Activated B cell treated with CpG ODN at 0.5 μM for 24 hours (primary cell): ENCODE results near the gene VSNL1. TPM values are rescaled to one million over a fixed set of nuclear protein-coding genes. Genes with fewer than 3 reads are reported as not detected.

Experiments
- ATAC-seq: fragments of 200-7000 bp; cut with Tn5 transposase; one replicate; pipeline ENCODE4 v1.10.0; 2021; ENCODE audit warnings: low read depth, mild to moderate bottlenecking, moderate library complexity
- CTCF ChIA-PET: fragments of 350-600 bp; sonication (Branson Sonifier 250); formaldehyde crosslinking; loops from one replicate; lab custom pipeline; 2021; ENCODE audit warnings: antibody characterized with exemption; lab: Charles Lee
- POLR2A ChIA-PET: fragments of 350-600 bp; sonication (Branson Sonifier 250); formaldehyde crosslinking; loops from one replicate; lab custom pipeline; 2021; ENCODE audit warnings: antibody characterized with exemption; lab: Charles Lee
- DNase-seq: peaks from one replicate; pipeline ENCODE4 v3.0.0; 2022
- H3K27ac Mint-ChIP-seq: one replicate; pipeline ENCODE4 v1.8.0; 2020; ENCODE audit warnings: mixed read lengths
- H3K27me3 Mint-ChIP-seq: one replicate; pipeline ENCODE4 v1.8.0; 2021; ENCODE audit warnings: mixed read lengths
- H3K36me3 Mint-ChIP-seq: one replicate; pipeline ENCODE4 v1.8.0; 2021; ENCODE audit warnings: low read depth, mixed read lengths
- H3K4me1 Mint-ChIP-seq: one replicate; pipeline ENCODE4 v1.8.0; 2021; ENCODE audit warnings: mixed read lengths
- H3K4me3 Mint-ChIP-seq: one replicate; pipeline ENCODE4 v1.8.0; 2020; ENCODE audit warnings: mild to moderate bottlenecking, mixed read lengths
- H3K9me3 Mint-ChIP-seq: one replicate; pipeline ENCODE4 v1.8.0; 2020; ENCODE audit warnings: mixed read lengths
- CTCF ChIP-seq: fragments of 200-600 bp; IDR thresholded peaks from one replicate; pipeline ENCODE4 v1.8.0; 2022; ENCODE audit warnings: antibody characterized with exemption, mild to moderate bottlenecking
- intact Hi-C: fragments of 100-400 bp; cut with micrococcal nuclease; formaldehyde crosslinking; loops from one replicate; pipeline ENCODE4 v1.15.1; 2024
- total RNA-seq: library from RNA; stranded (reverse); gene quantifications from 2 replicates; pipeline ENCODE4 v1.2.3, GENCODE V29; 2022

VSNL1 gene
- total RNA-seq, 1 donor from 2014 or later, result not detected

- intact Hi-C loops, result no loop called here
- H3K4me3 Mint-ChIP-seq, result no peak overlapping the region
- ChIA-PET CTCF (no interaction called here), POLR2A (no interaction called here)
- TF ChIP-seq CTCF, result no peak
- peaks cover 24% of the 10 kb centered on the region for H3K4me1 Mint-ChIP-seq
- ATAC-seq, result no peak
- no peak overlapping the region for H3K27ac Mint-ChIP-seq
- DNase-seq, result no peak
- H3K36me3 Mint-ChIP-seq, result no peaks in the 10 kb centered on the region
- peaks cover 57% of the 10 kb centered on the region for H3K27me3 Mint-ChIP-seq
- no peaks in the 10 kb centered on the region for H3K9me3 Mint-ChIP-seq
Measured at GRCh38 chr2:17542471-17542870, 2.0 kb downstream of the VSNL1 start.

- ATAC-seq (no peak), DNase-seq (no peak)
- H3K36me3 Mint-ChIP-seq, result no peaks in the 10 kb centered on the region
- intact Hi-C loops, result no loop called here
- TF ChIP-seq CTCF, result no peak
- POLR2A ChIA-PET, result no interaction called here
- H3K4me3 Mint-ChIP-seq, result no peak overlapping the region
- peaks cover 23% of the 10 kb centered on the region for H3K4me1 Mint-ChIP-seq
- H3K27ac Mint-ChIP-seq, result no peak overlapping the region
- H3K27me3 Mint-ChIP-seq, result peaks cover 57% of the 10 kb centered on the region
- no peaks in the 10 kb centered on the region for H3K9me3 Mint-ChIP-seq
- CTCF ChIA-PET, result no interaction called here
Measured at GRCh38 chr2:17543131-17543660, 2.7 kb downstream of the VSNL1 start.

- DNase-seq (no peak), ATAC-seq (no peak)
- POLR2A ChIA-PET, result no interaction called here
- no peaks in the 10 kb centered on the region for H3K36me3 Mint-ChIP-seq
- no peak for TF ChIP-seq CTCF
- H3K4me3 Mint-ChIP-seq, result no peak overlapping the region
- H3K9me3 Mint-ChIP-seq, result no peaks in the 10 kb centered on the region
- CTCF ChIA-PET, result no interaction called here
- H3K27ac Mint-ChIP-seq, result no peak overlapping the region
- peaks cover 60% of the 10 kb centered on the region for H3K27me3 Mint-ChIP-seq
- intact Hi-C loops, result no loop called here
- peaks cover 18% of the 10 kb centered on the region for H3K4me1 Mint-ChIP-seq
Measured at GRCh38 chr2:17543848-17544247, 3.4 kb downstream of the VSNL1 start.

GRCh38 chr2:17544256-17544655 is 3.8 kb downstream of the VSNL1 start:
- no peak for ATAC-seq
- ChIA-PET CTCF (no interaction called here), POLR2A (no interaction called here)
- H3K27me3 Mint-ChIP-seq, result peaks cover 60% of the 10 kb centered on the region
- H3K27ac Mint-ChIP-seq, result no peak overlapping the region
- no peaks in the 10 kb centered on the region for H3K36me3 Mint-ChIP-seq
- no peaks in the 10 kb centered on the region for H3K9me3 Mint-ChIP-seq
- no peak overlapping the region for H3K4me3 Mint-ChIP-seq
- intact Hi-C loops, result no loop called here
- no peak for DNase-seq
- peaks cover 15% of the 10 kb centered on the region for H3K4me1 Mint-ChIP-seq
- no peak for TF ChIP-seq CTCF

GRCh38 chr2:17545680-17546613 is 5.5 kb downstream of the VSNL1 start:
- Mint-ChIP-seq H3K27ac (no peak overlapping the region), H3K36me3 (no peaks in the 10 kb centered on the region), H3K4me1 (peaks cover 5% of the 10 kb centered on the region), H3K27me3 (peaks cover 51% of the 10 kb centered on the region), H3K4me3 (no peak overlapping the region), H3K9me3 (no peaks in the 10 kb centered on the region)
- POLR2A ChIA-PET, result no interaction called here
- no peak for DNase-seq
- no peak for TF ChIP-seq CTCF
- ATAC-seq, result no peak
- intact Hi-C loops, result no loop called here
- CTCF ChIA-PET, result no interaction called here
